WI38 (cell line): Measurements from ENCODE around the gene SNED1.

Source experiments
- H3K4me3 ChIP-seq: 2 replicates; pipeline ENCODE4 v1.5.1; 2011; ENCODE audit warnings: low read depth, mild to moderate bottlenecking, control low read depth, low read length
- TF ChIP-seq, protein P1 (sequence below): IDR thresholded peaks from 2 replicates; pipeline ENCODE4 v1.5.1; 2012; ENCODE audit warnings: low read depth, mild to moderate bottlenecking, control low read depth, low read length

Gene SNED1

GRCh38 chr2:241002275-241003046, 4.0 kb downstream of the SNED1 start:
- TF ChIP-seq, protein P1, sequence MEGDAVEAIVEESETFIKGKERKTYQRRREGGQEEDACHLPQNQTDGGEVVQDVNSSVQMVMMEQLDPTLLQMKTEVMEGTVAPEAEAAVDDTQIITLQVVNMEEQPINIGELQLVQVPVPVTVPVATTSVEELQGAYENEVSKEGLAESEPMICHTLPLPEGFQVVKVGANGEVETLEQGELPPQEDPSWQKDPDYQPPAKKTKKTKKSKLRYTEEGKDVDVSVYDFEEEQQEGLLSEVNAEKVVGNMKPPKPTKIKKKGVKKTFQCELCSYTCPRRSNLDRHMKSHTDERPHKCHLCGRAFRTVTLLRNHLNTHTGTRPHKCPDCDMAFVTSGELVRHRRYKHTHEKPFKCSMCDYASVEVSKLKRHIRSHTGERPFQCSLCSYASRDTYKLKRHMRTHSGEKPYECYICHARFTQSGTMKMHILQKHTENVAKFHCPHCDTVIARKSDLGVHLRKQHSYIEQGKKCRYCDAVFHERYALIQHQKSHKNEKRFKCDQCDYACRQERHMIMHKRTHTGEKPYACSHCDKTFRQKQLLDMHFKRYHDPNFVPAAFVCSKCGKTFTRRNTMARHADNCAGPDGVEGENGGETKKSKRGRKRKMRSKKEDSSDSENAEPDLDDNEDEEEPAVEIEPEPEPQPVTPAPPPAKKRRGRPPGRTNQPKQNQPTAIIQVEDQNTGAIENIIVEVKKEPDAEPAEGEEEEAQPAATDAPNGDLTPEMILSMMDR, result no peak
- H3K4me3 ChIP-seq, result no peak overlapping the region

GRCh38 chr2:241003047-241003360, 4.6 kb downstream of the SNED1 start:
- H3K4me3 ChIP-seq, result no peak overlapping the region
- TF ChIP-seq, protein P1, result no peak

DNA sequence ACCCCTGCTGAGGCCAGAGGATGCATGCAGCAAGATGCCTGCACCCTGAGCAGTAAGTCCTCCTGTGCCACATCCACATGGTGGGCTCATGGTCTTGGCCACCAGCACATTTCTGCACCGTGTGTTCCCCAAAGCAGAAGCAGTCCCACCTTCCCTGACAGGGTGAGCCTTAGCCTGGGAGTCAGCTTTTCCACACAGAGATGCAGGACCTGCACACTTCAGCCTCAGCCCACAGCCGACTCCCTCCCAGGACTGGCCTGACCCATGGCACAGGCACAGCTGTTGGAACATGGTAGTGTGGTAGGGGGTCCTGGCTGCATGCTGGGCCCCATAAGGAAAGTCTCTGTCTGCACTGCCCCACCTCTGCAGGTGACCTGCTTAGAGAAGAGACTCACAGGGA, 5.0 kb downstream of the SNED1 start:
- TF ChIP-seq, protein P1, result no peak
- H3K4me3 ChIP-seq, result no peak overlapping the region

GRCh38 chr2:241003830-241004564, 5.6 kb downstream of the SNED1 start:
- H3K4me3 ChIP-seq, result no peak overlapping the region
- TF ChIP-seq, protein P1, result no peak

DNA sequence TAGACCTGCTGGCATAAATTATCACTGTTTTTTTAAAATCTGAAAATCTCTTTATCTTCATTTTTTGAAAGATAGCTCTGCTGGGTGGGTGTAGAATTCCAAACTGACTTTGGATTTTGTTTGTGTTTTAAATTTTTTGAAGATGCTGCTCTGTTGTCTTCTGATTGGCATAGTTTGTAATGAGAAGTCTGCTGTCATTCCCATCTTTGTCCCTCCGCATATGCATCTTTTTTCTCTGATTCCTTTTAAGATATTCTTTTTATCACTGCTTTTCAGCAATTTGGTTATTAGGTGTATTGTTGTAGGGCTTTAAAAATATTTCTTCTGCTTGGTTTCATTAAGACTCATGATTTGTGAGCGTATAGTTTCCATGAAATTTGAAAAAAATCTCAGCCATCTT, 7.2 kb downstream of the SNED1 start:
- H3K4me3 ChIP-seq, result no peak overlapping the region
- TF ChIP-seq, protein P1, result no peak

- TF ChIP-seq, protein P1, result no peak
- H3K4me3 ChIP-seq, result no peak overlapping the region
Measured at GRCh38 chr2:241006412-241006811, 8.0 kb downstream of the SNED1 start.

DNA sequence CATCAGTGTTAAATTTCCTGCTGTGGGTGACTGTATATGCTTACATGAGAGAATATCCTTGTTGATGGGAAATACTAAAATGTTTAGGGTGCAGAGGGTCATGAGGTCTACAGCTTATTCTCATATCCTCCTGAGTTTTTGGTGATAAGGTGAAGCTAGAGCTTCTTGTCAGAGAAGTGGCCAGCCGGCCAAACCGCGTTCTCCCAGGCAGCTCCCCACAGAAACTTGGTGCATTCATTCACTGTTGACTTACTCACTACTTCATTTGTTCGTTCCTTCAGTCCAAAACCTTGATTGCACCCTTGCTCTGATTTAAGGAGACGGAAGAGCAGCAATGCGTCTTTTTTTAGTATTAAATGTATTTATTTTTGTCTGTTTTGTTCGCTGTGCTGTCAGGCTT, 8.7 kb downstream of the SNED1 start:
- no peak overlapping the region for H3K4me3 ChIP-seq
- TF ChIP-seq, protein P1, result no peak
